AG04449 (cell line): ENCODE results near the gene GSTA4.

ENCODE experiments used
- CTCF ChIA-PET: fragments of 350-600 bp; formaldehyde crosslinking; extraction: SDS; loops from one replicate; lab custom pipeline; 2021; ENCODE audit warnings: antibody characterized with exemption; lab: Yijun Ruan, JAX
- POLR2A ChIA-PET: fragments of 400-600, 350-600 bp; formaldehyde crosslinking; extraction: SDS; loops from one replicate; lab custom pipeline; 2020; ENCODE audit warnings: antibody characterized with exemption, inconsistent platforms; lab: Yijun Ruan, JAX
- DNase-seq: peaks from one replicate; pipeline ENCODE4 v3.0.0-alpha.2; 2010; ENCODE audit warnings: low read depth, low spot score
- H3K4me3 ChIP-seq: 2 replicates; pipeline ENCODE4 v1.5.1; 2011; ENCODE audit warnings: low read depth, mild to moderate bottlenecking, control low read depth, low read length
- CTCF ChIP-seq: IDR thresholded peaks from one replicate; pipeline ENCODE4 v1.5.1; 2011; ENCODE audit warnings: mild to moderate bottlenecking, moderate library complexity, low read length, control low read depth, inconsistent platforms; ENCODE audit not compliant: insufficient read depth; ENCODE audit errors: missing control alignments

GSTA4 gene

GRCh38 chr6:52937908-52938307, 57.2 kb downstream of the GSTA4 start:
- ChIA-PET POLR2A (no interaction called here), CTCF (no interaction called here)
- no peak overlapping the region for H3K4me3 ChIP-seq
- TF ChIP-seq CTCF: no peak
- DNase-seq: no peak

GRCh38 chr6:52933778-52934177, 61.3 kb downstream of the GSTA4 start:
- ChIA-PET CTCF (no interaction called here), POLR2A (no interaction called here)
- no peak for TF ChIP-seq CTCF
- H3K4me3 ChIP-seq: no peak overlapping the region
- no peak for DNase-seq

GRCh38 chr6:52931351-52931750, 63.7 kb downstream of the GSTA4 start:
- H3K4me3 ChIP-seq: no peak overlapping the region
- ChIA-PET POLR2A (no interaction called here), CTCF (no interaction called here)
- no peak for TF ChIP-seq CTCF
- DNase-seq: no peak

- POLR2A ChIA-PET: no interaction called here
- no peak for TF ChIP-seq CTCF
- H3K4me3 ChIP-seq: no peak overlapping the region
- DNase-seq: peak; percentile 75
- CTCF ChIA-PET: no interaction called here
Measured at GRCh38 chr6:52929321-52930164, 65.5 kb downstream of the GSTA4 start.
